Measurements from ENCODE around the gene RLF. TPM values are rescaled to one million over a fixed set of nuclear protein-coding genes. Genes with fewer than 3 reads are reported as not detected.

Gene RLF
- total and polyA plus RNA-seq, 2 of the 8 experiments (the other 6 are each of a cell fraction or from before 2014, with no cell fraction given) = 4.2 to 18.0 TPM

GRCh38 chr1:40266786-40267535 is 105.8 kb downstream of the RLF start:
- H2BK20ac ChIP-seq (ENCODE audit: low read length) = no peak overlapping the region
- H3K4me3 ChIP-seq (ENCODE audit: extremely low read depth in 1 of 4, insufficient read depth in 2 of 4, low read depth in 3 of 4, low read length in 4 of 4) = no peak overlapping the region
- no peak overlapping the region for H3K4me2 ChIP-seq (ENCODE audit: insufficient read depth in 1 of 2, low read depth in 2 of 2, low read length in 2 of 2)
- no peak overlapping the region for H4K91ac ChIP-seq (replicated peaks; ENCODE audit: insufficient read length, low read length)
- no peaks in the 10 kb centered on the region for H3K4me1 ChIP-seq (replicated peaks in 1 of 4; ENCODE audit: control insufficient read depth in 3 of 4, insufficient read depth in 4 of 4, low read length in 3 of 4)
- WGBS, 2 experiments (ENCODE audit: extremely low coverage in 1 of 2, insufficient coverage in 1 of 2, insufficient read length in 1 of 2, insufficient replicate concordance in 2 of 2, low coverage in 1 of 2, low lambda C conversion rate in 2 of 2, missing lambda C conversion rate in 1 of 2) = 97% methylated on average over 6 of the region's 6 CpGs; no CpG with 5 or more reads in 1 of the 2 experiments
- H2AFZ ChIP-seq (ENCODE audit: low read length) = no peak overlapping the region
- no peak overlapping the region for H4K8ac ChIP-seq (ENCODE audit: extremely low read depth, insufficient read depth, low read length)
- H2BK12ac ChIP-seq (ENCODE audit: low read depth, low read length) = no peak overlapping the region
- FAIRE-seq = no peak
- H3K14ac ChIP-seq (ENCODE audit: insufficient read length) = no peak overlapping the region
- ChIA-PET POLR2A (ENCODE audit: partially characterized antibody) (interaction anchor here (1.3 to 1.5 kb wide), 2 partner anchors 8 to 13 kb away, joined by 3 read pairs; no protein-coding TSS in a partner anchor), CTCF (ENCODE audit: partially characterized antibody) (interaction anchor here (0.6 to 2.0 kb wide), 5 partner anchors 7 to 98 kb away, joined by 3 to 6 read pairs (median 3); no protein-coding TSS in a partner anchor)
- no peaks in the 10 kb centered on the region for H3K9me3 ChIP-seq (ENCODE audit: insufficient read depth in 2 of 2, low read depth in 1 of 2, low read length in 1 of 2)
- no peak overlapping the region for H2BK120ac ChIP-seq (replicated peaks; ENCODE audit: low read depth, low read length)
- H3K36me3 ChIP-seq (ENCODE audit: control insufficient read depth in 2 of 4, insufficient read depth in 4 of 4, low read length in 3 of 4) = peaks cover 2 to 58% (median 19%) of the 10 kb centered on the region in 4 experiments; a peak in 7 of 8 replicates
- no peaks in the 10 kb centered on the region for H3K79me1 ChIP-seq (ENCODE audit: low read depth, low read length)
- H4K20me1 ChIP-seq (replicated peaks in 1 of 2; ENCODE audit: control insufficient read depth in 1 of 2, insufficient read depth in 2 of 2, low read length in 2 of 2) = peaks cover 1 to 2% of the 10 kb centered on the region in 2 experiments
- no peak for DNase-seq (ENCODE audit: low read depth in 1 of 2, low spot score in 2 of 2)
- no peak overlapping the region for H3K27ac ChIP-seq (ENCODE audit: low read depth, low read length)
- H3K56ac ChIP-seq (replicated peaks; ENCODE audit: insufficient read length, low read depth, low read length) = no peak overlapping the region
- H4K5ac ChIP-seq (ENCODE audit: insufficient read length, low read depth, low read length) = no peak overlapping the region
- no peaks in the 10 kb centered on the region; the same call in 1 of the 2 replicates for H3K23me2 ChIP-seq (ENCODE audit: low read depth, low read length)
- no peaks in the 10 kb centered on the region; a peak in 2 of 4 replicates for H3K79me2 ChIP-seq (ENCODE audit: control insufficient read depth in 1 of 2, insufficient read depth in 2 of 2, low read length in 2 of 2)
- H2AK5ac ChIP-seq (ENCODE audit: low read depth, low read length) = no peak overlapping the region
- H3K27me3 ChIP-seq (replicated peaks in 1 of 4; ENCODE audit: control insufficient read depth in 3 of 4, extremely low read depth in 1 of 4, insufficient read depth in 3 of 4, low read length in 3 of 4) = no peaks in the 10 kb centered on the region
- no peak overlapping the region for H3K4ac ChIP-seq (replicated peaks; ENCODE audit: insufficient read length, low read depth, low read length)
- H3K18ac ChIP-seq (ENCODE audit: extremely low read depth, low read length) = no peak overlapping the region
- H2BK15ac ChIP-seq (ENCODE audit: low read length) = no peak overlapping the region
- no peak overlapping the region for H3K9ac ChIP-seq (replicated peaks in 1 of 4; ENCODE audit: extremely low read depth in 1 of 4, low read depth in 3 of 4, low read length in 3 of 4)
- H2BK5ac ChIP-seq (ENCODE audit: low read depth, low read length) = no peak overlapping the region
- no peak overlapping the region for H3K23ac ChIP-seq (ENCODE audit: insufficient read length)
- TF ChIP-seq SP2 (IDR thresholded peaks at IDR 0.05; ENCODE audit: low read length) (no peak), SP4 (IDR thresholded peaks at IDR 0.05; ENCODE audit: low read length) (no peak), KDM4A (IDR thresholded peaks at IDR 0.05; ENCODE audit: low read depth, low read length, severe bottlenecking) (no peak), FOSL1 (IDR thresholded peaks at IDR 0.05; ENCODE audit: insufficient read depth, low read depth, low read length) (no peak), EZH2 (IDR thresholded peaks at IDR 0.05; ENCODE audit: low read depth, low read length, severe bottlenecking) (no peak), RAD21 (IDR thresholded peaks at IDR 0.05 in 1 of 2, conservative IDR thresholded peaks at IDR 0.05 in 1 of 2; ENCODE audit: low read depth in 2 of 2, low read length in 2 of 2) (no peak), PHF8 (conservative IDR thresholded peaks at IDR 0.05; ENCODE audit: low read depth, low read length) (no peak), SIRT6 (IDR thresholded peaks at IDR 0.05; ENCODE audit: low read length) (no peak), SAP30 (IDR thresholded peaks at IDR 0.05; ENCODE audit: insufficient read depth, insufficient replicate concordance, low read length) (no peak), TAF1 (IDR thresholded peaks at IDR 0.05; ENCODE audit: low read depth, low read length) (no peak), HDAC6 (IDR thresholded peaks at IDR 0.05; ENCODE audit: low read depth, low read length) (no peak), CEBPB (IDR thresholded peaks at IDR 0.05; ENCODE audit: low read depth, low read length) (no peak)
